ENCODE data around the gene WDHD1.

- TF ChIP-seq, protein P1, sequence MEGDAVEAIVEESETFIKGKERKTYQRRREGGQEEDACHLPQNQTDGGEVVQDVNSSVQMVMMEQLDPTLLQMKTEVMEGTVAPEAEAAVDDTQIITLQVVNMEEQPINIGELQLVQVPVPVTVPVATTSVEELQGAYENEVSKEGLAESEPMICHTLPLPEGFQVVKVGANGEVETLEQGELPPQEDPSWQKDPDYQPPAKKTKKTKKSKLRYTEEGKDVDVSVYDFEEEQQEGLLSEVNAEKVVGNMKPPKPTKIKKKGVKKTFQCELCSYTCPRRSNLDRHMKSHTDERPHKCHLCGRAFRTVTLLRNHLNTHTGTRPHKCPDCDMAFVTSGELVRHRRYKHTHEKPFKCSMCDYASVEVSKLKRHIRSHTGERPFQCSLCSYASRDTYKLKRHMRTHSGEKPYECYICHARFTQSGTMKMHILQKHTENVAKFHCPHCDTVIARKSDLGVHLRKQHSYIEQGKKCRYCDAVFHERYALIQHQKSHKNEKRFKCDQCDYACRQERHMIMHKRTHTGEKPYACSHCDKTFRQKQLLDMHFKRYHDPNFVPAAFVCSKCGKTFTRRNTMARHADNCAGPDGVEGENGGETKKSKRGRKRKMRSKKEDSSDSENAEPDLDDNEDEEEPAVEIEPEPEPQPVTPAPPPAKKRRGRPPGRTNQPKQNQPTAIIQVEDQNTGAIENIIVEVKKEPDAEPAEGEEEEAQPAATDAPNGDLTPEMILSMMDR (IDR thresholded peaks at IDR 0.05; ENCODE audit: insufficient read depth, low read length, poor library complexity, severe bottlenecking) = no peak
- TF ChIP-seq EZH2phosphoT487 (conservative IDR thresholded peaks at IDR 0.05; ENCODE audit: low read length) = no peak
Measured at GRCh38 chr14:55051165-55051422, 24.2 kb upstream of the WDHD1 start.

Measured in SU-DHL-6 (cell line).